Spleen (tissue), 11 donors: ENCODE data around the gene ZNF225. TPM values are rescaled to one million over a fixed set of nuclear protein-coding genes. Genes with fewer than 3 reads are reported as not detected.
A peak's percentile ranks its signal among the peaks of the same experiment; 100 is the strongest.

Experiments used
- DNase-seq: peaks from one replicate; pipeline ENCODE4 v3.0.0-alpha.2; 2020
- H3K27ac ChIP-seq, 8 donors: fragments of 200-600 bp; sonication (generic) in 7 of 8; 1 replicate in 4 of 8; 2 replicates in 4 of 8; pipeline versions ENCODE4 v1.5.0 to v1.8.0; 2016 to 2021; ENCODE audit warnings: inconsistent platforms in 4 of 8, mild to moderate bottlenecking in 4 of 8, moderate library complexity in 1 of 8
- H3K27me3 ChIP-seq, 7 donors: fragments of 200-600 bp; sonication (generic) in 6 of 7; replicated peaks in 1 of 7; 1 replicate in 4 of 7; 2 replicates in 3 of 7; pipeline versions ENCODE4 v1.5.0 to v1.8.0; 2016 to 2021; ENCODE audit warnings: inconsistent platforms in 3 of 7, mild to moderate bottlenecking in 1 of 7
- H3K36me3 ChIP-seq, 6 donors: fragments of 200-600 bp; sonication (generic) in 5 of 6; 1 replicate in 4 of 6; 2 replicates in 2 of 6; pipeline versions ENCODE4 v1.5.0 to v1.8.0; 2016 to 2021; ENCODE audit warnings: inconsistent platforms in 2 of 6
- H3K4me1 ChIP-seq, 6 donors: fragments of 200-600 bp; sonication (generic) in 5 of 6; 1 replicate in 3 of 6; 2 replicates in 3 of 6; pipeline versions ENCODE4 v1.5.0 to v1.8.0; 2016 to 2021; ENCODE audit warnings: inconsistent platforms in 3 of 6
- H3K4me3 ChIP-seq, 8 donors: fragments of 200-600 bp; sonication (generic) in 7 of 8; 1 replicate in 4 of 8; 2 replicates in 4 of 8; pipeline versions ENCODE4 v1.5.0 to v1.8.0; 2016 to 2021; ENCODE audit warnings: inconsistent platforms in 4 of 8, mild to moderate bottlenecking in 4 of 8, moderate library complexity in 2 of 8
- H3K9me3 ChIP-seq, 8 donors: fragments of 200-600 bp; sonication (generic) in 7 of 8; 1 replicate in 4 of 8; 2 replicates in 4 of 8; pipeline versions ENCODE4 v1.5.0 to v1.8.0; 2016 to 2021; ENCODE audit warnings: inconsistent platforms in 4 of 8
- POLR2A ChIP-seq, 3 donors: fragments of 450-650 bp; IDR thresholded peaks; one replicate each; pipeline ENCODE4 v1.5.1; 2017; ENCODE audit warnings: antibody characterized with exemption in 3 of 3, mild to moderate bottlenecking in 1 of 3
- POLR2AphosphoS5 ChIP-seq, 3 donors: sonication (generic); formaldehyde crosslinking; IDR thresholded peaks; one replicate each; pipeline ENCODE4 v1.5.1; 2017; ENCODE audit warnings: antibody characterized with exemption in 3 of 3
- WGBS, 5 donors: extraction: QIAGEN DNeasy Blood & Tissue Kit in 3 of 5; methylation state at CpG; one replicate each; pipeline versions ENCODE4 v1.1.5 to v1.1.7; 2013 to 2018; 5-methylcytosine and 5-hydroxymethylcytosine counted together
- intact Hi-C: fragments of 100-400 bp; cut with DNase I; formaldehyde crosslinking; loops from one replicate; pipeline ENCODE4 v1.15.0; 2023; ENCODE audit warnings: low total_unique reads
- polyA plus RNA-seq, 3 donors: library from polyadenylated mRNA; stranded (reverse); fragments of 200-250 nt; gene quantifications; one replicate each; pipeline ENCODE4 v1.2.1, GENCODE V29; 2013
- total RNA-seq, 7 donors: library from RNA; depleted of rRNA in 3 of 7; stranded (reverse); fragments of >200 nt in 3 of 7; fragmentation: NEBNext Ultra II Directional in 4 of 7; extraction: Animal tissue kit (Norgen Biotek cat#: 25700) in 4 of 7; gene quantifications; one replicate each; pipeline versions ENCODE4 v1.1.0 to v1.2.1, GENCODE V29; 2016 to 2021
- TF ChIP-seq, protein P1 (sequence below), 11 experiments: fragments of 200-600 bp in 7 of 11; fragments of 450-650 bp in 4 of 11; sonication (generic) in 4 of 11; IDR thresholded peaks in 8 of 11; conservative IDR thresholded peaks in 3 of 11; 1 replicate in 7 of 11; 2 replicates in 4 of 11; pipeline versions ENCODE4 v1.4.0 to v1.8.0; 2016 to 2021; ENCODE audit warnings: antibody characterized with exemption in 11 of 11, inconsistent platforms in 4 of 11, mild to moderate bottlenecking in 1 of 11
- donor health status: healthy with polysubstance abuse.
- donor health status: DM: no; HTN: no; CAD: no; lungs with moderate emphysema.
- donor health status: DM: no; HTN: no; CAD: no.
- donor health status: Bipolar disorder and iron deficiency.
- donor health status: healthy.
- donor health status: DM: no; HTN: no; CAD: no.
- donor health status: DM: yes; HTN: yes; CAD: no.

Gene ZNF225
- total and polyA plus RNA-seq, 10 donors: 1.4 to 9.4 (median 6.2) TPM

GRCh38 chr19:44151491-44151890 lies 38.3 kb downstream of the ZNF225 start:
- WGBS, 5 donors: 94 to 99% (median 97%) methylated on average over 5 of the region's 5 CpGs
- peaks cover 12 to 77% (median 59%) of the 10 kb centered on the region in 8 donors for H3K9me3 ChIP-seq

GRCh38 chr19:44156475-44156874 lies 43.3 kb downstream of the ZNF225 start:
- intact Hi-C loops: no loop called here
- Histone ChIP-seq H3K27ac (no peak overlapping the region), H3K27me3 (no peaks in the 10 kb centered on the region), H3K4me1 (no peaks in the 10 kb centered on the region), H3K36me3 (peaks cover 36 to 70% (median 64%) of the 10 kb centered on the region in 6 donors), H3K9me3 (peaks cover 32 to 100% (median 100%) of the 10 kb centered on the region in 8 donors), H3K4me3 (peak overlapping the region in 1 of 8 donors; percentile 8)
- no peak for DNase-seq
- TF ChIP-seq, protein P1, sequence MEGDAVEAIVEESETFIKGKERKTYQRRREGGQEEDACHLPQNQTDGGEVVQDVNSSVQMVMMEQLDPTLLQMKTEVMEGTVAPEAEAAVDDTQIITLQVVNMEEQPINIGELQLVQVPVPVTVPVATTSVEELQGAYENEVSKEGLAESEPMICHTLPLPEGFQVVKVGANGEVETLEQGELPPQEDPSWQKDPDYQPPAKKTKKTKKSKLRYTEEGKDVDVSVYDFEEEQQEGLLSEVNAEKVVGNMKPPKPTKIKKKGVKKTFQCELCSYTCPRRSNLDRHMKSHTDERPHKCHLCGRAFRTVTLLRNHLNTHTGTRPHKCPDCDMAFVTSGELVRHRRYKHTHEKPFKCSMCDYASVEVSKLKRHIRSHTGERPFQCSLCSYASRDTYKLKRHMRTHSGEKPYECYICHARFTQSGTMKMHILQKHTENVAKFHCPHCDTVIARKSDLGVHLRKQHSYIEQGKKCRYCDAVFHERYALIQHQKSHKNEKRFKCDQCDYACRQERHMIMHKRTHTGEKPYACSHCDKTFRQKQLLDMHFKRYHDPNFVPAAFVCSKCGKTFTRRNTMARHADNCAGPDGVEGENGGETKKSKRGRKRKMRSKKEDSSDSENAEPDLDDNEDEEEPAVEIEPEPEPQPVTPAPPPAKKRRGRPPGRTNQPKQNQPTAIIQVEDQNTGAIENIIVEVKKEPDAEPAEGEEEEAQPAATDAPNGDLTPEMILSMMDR (IDR thresholded peaks at IDR 0.05 in 8 of 11, conservative IDR thresholded peaks at IDR 0.05 in 3 of 11): no peak
- TF ChIP-seq POLR2A (IDR thresholded peaks at IDR 0.05) (no peak), POLR2AphosphoS5 (IDR thresholded peaks at IDR 0.05) (no peak)
- WGBS, 5 donors: 89 to 100% (median 93%) methylated on average over 2 of the region's 2 CpGs

More at GRCh38 chr19:44151491-44151890, 38.3 kb downstream of the ZNF225 start:
- Histone ChIP-seq H3K36me3 (peaks cover 24 to 100% (median 96%) of the 10 kb centered on the region in 6 donors), H3K27me3 (no peaks in the 10 kb centered on the region), H3K4me1 (no peaks in the 10 kb centered on the region), H3K27ac (no peak overlapping the region), H3K4me3 (no peak overlapping the region)
- intact Hi-C loops: no loop called here
- TF ChIP-seq, protein P1 (IDR thresholded peaks at IDR 0.05 in 8 of 11, conservative IDR thresholded peaks at IDR 0.05 in 3 of 11): no peak
- TF ChIP-seq POLR2AphosphoS5 (IDR thresholded peaks at IDR 0.05): no peak
- no peak for DNase-seq

GRCh38 chr19:44163789-44164188 lies 50.6 kb downstream of the ZNF225 start:
- TF ChIP-seq, protein P1 (IDR thresholded peaks at IDR 0.05 in 8 of 11, conservative IDR thresholded peaks at IDR 0.05 in 3 of 11): no peak
- TF ChIP-seq POLR2A (IDR thresholded peaks at IDR 0.05) (no peak), POLR2AphosphoS5 (IDR thresholded peaks at IDR 0.05) (no peak)
- Histone ChIP-seq H3K9me3 (peaks cover 2 to 86% (median 78%) of the 10 kb centered on the region in 8 donors), H3K4me3 (no peak overlapping the region), H3K36me3 (peaks cover 9 to 30% (median 24%) of the 10 kb centered on the region in 6 donors), H3K27ac (no peak overlapping the region), H3K4me1 (peaks cover 9 to 25% (median 16%) of the 10 kb centered on the region in 6 donors), H3K27me3 (no peaks in the 10 kb centered on the region)
- intact Hi-C loops: loop anchor here (10.0 kb wide), 1 partner anchor 49 kb away; the partner anchor contains the start of gene ZNF225
- DNase-seq: no peak
- 91 to 98% (median 96%) methylated on average over 2 of the region's 2 CpGs for WGBS, 5 donors

DNA sequence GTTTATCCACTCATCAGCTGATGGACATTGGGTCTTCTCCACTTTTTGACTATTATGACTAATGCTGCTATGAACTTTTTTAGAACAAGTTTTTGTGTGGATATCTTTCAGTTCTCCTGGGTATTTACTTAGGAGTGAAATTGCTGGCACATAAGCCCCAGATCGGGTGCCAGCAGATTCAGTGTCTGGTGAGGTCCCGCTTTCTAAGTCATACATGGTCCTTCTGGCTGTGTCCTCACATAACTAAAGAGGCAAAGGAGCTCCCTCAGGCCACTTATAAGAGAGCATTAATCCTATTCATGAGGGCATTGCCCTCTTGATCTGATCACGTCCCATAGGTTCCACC lies 51.1 kb downstream of the ZNF225 start:
- DNase-seq: no peak
- intact Hi-C loops: loop anchor here (10.0 kb wide), 1 partner anchor 49 kb away; the partner anchor contains the start of gene ZNF225
- TF ChIP-seq POLR2A (IDR thresholded peaks at IDR 0.05) (no peak), POLR2AphosphoS5 (IDR thresholded peaks at IDR 0.05) (no peak)
- TF ChIP-seq, protein P1 (IDR thresholded peaks at IDR 0.05 in 8 of 11, conservative IDR thresholded peaks at IDR 0.05 in 3 of 11): no peak

More for the DNA sequence above, 51.1 kb downstream of the ZNF225 start:
- H3K4me1 ChIP-seq: peaks cover 9 to 25% (median 16%) of the 10 kb centered on the region in 6 donors
- WGBS, 5 donors: 68 to 81% (median 68%) methylated on average over 3 of the region's 3 CpGs
- H3K4me3 ChIP-seq: peak overlapping the region; percentile 52 to 82 (median 66)
- H3K36me3 ChIP-seq: peaks cover 9 to 35% (median 29%) of the 10 kb centered on the region in 6 donors
- H3K27ac ChIP-seq: peak overlapping the region in 7 of 8 donors; percentile 81 to 92 (median 90)
- H3K27me3 ChIP-seq: no peaks in the 10 kb centered on the region
- H3K9me3 ChIP-seq: peaks cover 2 to 86% (median 78%) of the 10 kb centered on the region in 8 donors
